ENCODE results near the gene HNRNPM. TPM values are rescaled to one million over a fixed set of nuclear protein-coding genes. Genes with fewer than 3 reads are reported as not detected.

Gene HNRNPM
- total RNA-seq, 1 donor from 2014 or later = 66.9 TPM

GRCh38 chr19:8536282-8536681 is 91.5 kb downstream of the HNRNPM start:
- no peak for ATAC-seq
- no peak for DNase-seq (ENCODE audit: low spot score)

GRCh38 chr19:8537099-8537498 is 92.3 kb downstream of the HNRNPM start:
- DNase-seq (ENCODE audit: low spot score) (no peak), ATAC-seq (no peak)

Other genes with a start within 250 kb of the HNRNPM start
- 67.3 TPM for gene CERS4, start 235.6 kb upstream of the HNRNPM start, total RNA-seq
- 16.3 TPM for gene CD320, start 136.6 kb upstream of the HNRNPM start, total RNA-seq
- gene NDUFA7, start 123.6 kb upstream of the HNRNPM start, total RNA-seq = 28.5 TPM
- 653 TPM for gene RPS28, start 123.5 kb upstream of the HNRNPM start, total RNA-seq
- 7.2 TPM for gene KANK3, start 101.7 kb upstream of the HNRNPM start, total RNA-seq
- 64.2 TPM for gene ANGPTL4, start 80.8 kb upstream of the HNRNPM start, total RNA-seq
- 57.5 TPM for gene RAB11B, start 54.6 kb upstream of the HNRNPM start, total RNA-seq
- gene MARCHF2, start 31.7 kb upstream of the HNRNPM start, total RNA-seq = 44.6 TPM
- gene PRAM1, start 57.7 kb downstream of the HNRNPM start, total RNA-seq = 1.7 TPM
- gene ZNF414, start 69.2 kb downstream of the HNRNPM start, total RNA-seq = 12.0 TPM
- gene MYO1F, start 132.5 kb downstream of the HNRNPM start, total RNA-seq = 9.5 TPM
- 12.0 TPM for gene ADAMTS10, start 165.7 kb downstream of the HNRNPM start, total RNA-seq
- not detected for gene NFILZ, start 185.7 kb downstream of the HNRNPM start, total RNA-seq